GM19025 (cell line): ENCODE data around the gene PPP1R1B.
"Not testable (repeated sequence)": the region's sequence is repeated elsewhere in the genome, so short reads cannot be mapped to it uniquely, and the experiment has no call there.

Experiments used
- ATAC-seq: cut with Tn5 transposase; IDR thresholded peaks from one replicate; pipeline ENCODE4 v1.9.1; 2021; ENCODE audit warnings: mild to moderate bottlenecking, low read depth, moderate library complexity; ENCODE audit not compliant: unreplicated experiment

PPP1R1B gene

GRCh38 chr17:39626171-39627046 lies at the start of gene PPP1R1B:
TSS of gene PPP1R1B (plus strand) at chr17:39626952. CDS start at chr17:39627393, 441 bp downstream.
- no peak for ATAC-seq

GRCh38 chr17:39578272-39578671 lies 48.5 kb upstream of the PPP1R1B start:
- ATAC-seq = no peak

GRCh38 chr17:39579318-39580081 lies 47.3 kb upstream of the PPP1R1B start:
- no peak for ATAC-seq

- ATAC-seq = no peak
Measured at GRCh38 chr17:39580082-39580468, 46.7 kb upstream of the PPP1R1B start.

GRCh38 chr17:39581071-39581758 lies 45.5 kb upstream of the PPP1R1B start:
- no peak for ATAC-seq

GRCh38 chr17:39581759-39582085 lies 45.0 kb upstream of the PPP1R1B start:
- ATAC-seq = no peak

GRCh38 chr17:39582658-39583057 lies 44.1 kb upstream of the PPP1R1B start:
- no peak for ATAC-seq

GRCh38 chr17:39590180-39590579 lies 36.6 kb upstream of the PPP1R1B start:
- not testable (repeated sequence) for ATAC-seq

GRCh38 chr17:39591958-39592954 lies 34.5 kb upstream of the PPP1R1B start:
- ATAC-seq = no peak

- ATAC-seq = no peak
Measured at GRCh38 chr17:39593371-39593770, 33.4 kb upstream of the PPP1R1B start.

- ATAC-seq = no peak
Measured at GRCh38 chr17:39595294-39595693, 31.5 kb upstream of the PPP1R1B start.

GRCh38 chr17:39595928-39596510 lies 30.7 kb upstream of the PPP1R1B start:
- no peak for ATAC-seq

GRCh38 chr17:39596543-39597267 lies 30.0 kb upstream of the PPP1R1B start:
- no peak for ATAC-seq

GRCh38 chr17:39597372-39598046 lies 29.2 kb upstream of the PPP1R1B start:
- ATAC-seq = no peak

GRCh38 chr17:39598047-39598481 lies 28.7 kb upstream of the PPP1R1B start:
- no peak for ATAC-seq

GRCh38 chr17:39598630-39599003 lies 28.1 kb upstream of the PPP1R1B start:
- ATAC-seq = no peak

GRCh38 chr17:39599004-39599664 lies 27.6 kb upstream of the PPP1R1B start:
- ATAC-seq = no peak
